Measurements from ENCODE around the gene ILK. TPM values are rescaled to one million over a fixed set of nuclear protein-coding genes. Genes with fewer than 3 reads are reported as not detected.

The ILK gene
- total and polyA plus RNA-seq, 2 donors (not counting 1 experiment from before 2014, with no cell fraction given), result 176 to 420 TPM

- H3K27ac ChIP-seq (ENCODE audit: insufficient read depth, low read length), result no peak overlapping the region
- no peaks in the 10 kb centered on the region for H4K20me1 ChIP-seq (ENCODE audit: control insufficient read depth, extremely low read depth, insufficient read depth, low read length)
- peak overlapping the region; percentile 99 for H3K4me2 ChIP-seq (ENCODE audit: extremely low read depth, insufficient read depth, low read length)
- peak overlapping the region in 2 of 4 experiments; percentile 93 to 99 for H3K4me3 ChIP-seq (replicated peaks in 1 of 4; ENCODE audit: control extremely low read depth in 1 of 4, insufficient read depth in 1 of 4, low read depth in 3 of 4, low read length in 4 of 4)
- H2AFZ ChIP-seq (ENCODE audit: low read length), result no peak overlapping the region
- peaks cover 11% of the 10 kb centered on the region for H3K36me3 ChIP-seq (ENCODE audit: control insufficient read depth, insufficient read depth, low read length)
- no peaks in the 10 kb centered on the region for H3K9me3 ChIP-seq (ENCODE audit: control insufficient read depth, insufficient read depth, low read depth, low read length)
- no peak for DNase-seq (ENCODE audit: low read depth in 2 of 2)
- H3K27me3 ChIP-seq (ENCODE audit: control insufficient read depth, insufficient read depth, low read length), result no peaks in the 10 kb centered on the region
- TF ChIP-seq CTCF (conservative IDR thresholded peaks at IDR 0.05 in 1 of 2, IDR thresholded peaks at IDR 0.05 in 1 of 2; ENCODE audit: low read depth in 1 of 2, low read length in 2 of 2) (no peak), EZH2 (IDR thresholded peaks at IDR 0.05; ENCODE audit: low read length, missing control alignments) (no peak)
- H3K9ac ChIP-seq (ENCODE audit: insufficient read depth, low read length), result no peak overlapping the region
- H3K79me2 ChIP-seq (ENCODE audit: control insufficient read depth, insufficient read depth, low read length), result peaks cover 13% of the 10 kb centered on the region
- peaks cover 10% of the 10 kb centered on the region for H3K4me1 ChIP-seq (ENCODE audit: control insufficient read depth, extremely low read depth, insufficient read depth, low read length)
Observed at GRCh38 chr11:6617315-6617781, 13.8 kb downstream of the ILK start.

GRCh38 chr11:6618117-6619003 is 14.8 kb downstream of the ILK start:
- peak overlapping the region; percentile 70 for H3K9ac ChIP-seq (ENCODE audit: insufficient read depth, low read length)
- peak overlapping the region; percentile 96 for H2AFZ ChIP-seq (ENCODE audit: low read length)
- no peaks in the 10 kb centered on the region for H3K9me3 ChIP-seq (ENCODE audit: control insufficient read depth, insufficient read depth, low read depth, low read length)
- peak overlapping the region; percentile 88 for H3K27ac ChIP-seq (ENCODE audit: insufficient read depth, low read length)
- peaks cover 13% of the 10 kb centered on the region for H3K79me2 ChIP-seq (ENCODE audit: control insufficient read depth, insufficient read depth, low read length)
- peaks cover 11% of the 10 kb centered on the region for H3K36me3 ChIP-seq (ENCODE audit: control insufficient read depth, insufficient read depth, low read length)
- peaks cover 4% of the 10 kb centered on the region for H3K4me1 ChIP-seq (ENCODE audit: control insufficient read depth, extremely low read depth, insufficient read depth, low read length)
- peak overlapping the region; percentile 99 for H3K4me2 ChIP-seq (ENCODE audit: extremely low read depth, insufficient read depth, low read length)
- DNase-seq (ENCODE audit: low read depth in 2 of 2), result peak; percentile 80 to 83
- TF ChIP-seq CTCF (conservative IDR thresholded peaks at IDR 0.05 in 1 of 2, IDR thresholded peaks at IDR 0.05 in 1 of 2; ENCODE audit: low read depth in 1 of 2, low read length in 2 of 2) (peak in 1 of 2 donors; percentile 11), EZH2 (IDR thresholded peaks at IDR 0.05; ENCODE audit: low read length, missing control alignments) (no peak)
- H4K20me1 ChIP-seq (ENCODE audit: control insufficient read depth, extremely low read depth, insufficient read depth, low read length), result no peaks in the 10 kb centered on the region
- H3K4me3 ChIP-seq (replicated peaks in 1 of 4; ENCODE audit: control extremely low read depth in 1 of 4, insufficient read depth in 1 of 4, low read depth in 3 of 4, low read length in 4 of 4), result peak overlapping the region; percentile 93 to 99 (median 96)
- no peaks in the 10 kb centered on the region for H3K27me3 ChIP-seq (ENCODE audit: control insufficient read depth, insufficient read depth, low read length)

GRCh38 chr11:6619004-6619745 is 15.6 kb downstream of the ILK start, which contains the start of gene TPP1:
TSS of gene TPP1 (minus strand) at chr11:6619422. CDS start at chr11:6619400, 22 bp downstream.
- Histone ChIP-seq H3K27ac (ENCODE audit: insufficient read depth, low read length) (peak within 1 kb of the TSS; percentile 88), H3K27me3 (ENCODE audit: control insufficient read depth, insufficient read depth, low read length) (no peaks in the 10 kb centered on the region), H3K79me2 (ENCODE audit: control insufficient read depth, insufficient read depth, low read length) (peaks cover 13% of the 10 kb centered on the region), H3K4me2 (ENCODE audit: extremely low read depth, insufficient read depth, low read length) (peak within 1 kb of the TSS; percentile 99), H4K20me1 (ENCODE audit: control insufficient read depth, extremely low read depth, insufficient read depth, low read length) (no peaks in the 10 kb centered on the region), H3K4me1 (ENCODE audit: control insufficient read depth, extremely low read depth, insufficient read depth, low read length) (peaks cover 4% of the 10 kb centered on the region), H3K36me3 (ENCODE audit: control insufficient read depth, insufficient read depth, low read length) (peaks cover 10% of the 10 kb centered on the region), H3K4me3 (replicated peaks in 1 of 4; ENCODE audit: control extremely low read depth in 1 of 4, insufficient read depth in 1 of 4, low read depth in 3 of 4, low read length in 4 of 4) (peak within 1 kb of the TSS; percentile 93 to 99 (median 96)), H3K9me3 (ENCODE audit: control insufficient read depth, insufficient read depth, low read depth, low read length) (no peaks in the 10 kb centered on the region), H2AFZ (ENCODE audit: low read length) (peak within 1 kb of the TSS; percentile 96), H3K9ac (ENCODE audit: insufficient read depth, low read length) (peak within 1 kb of the TSS; percentile 70)
- peak; percentile 89 to 95 for DNase-seq (ENCODE audit: low read depth in 2 of 2)
- no peak for TF ChIP-seq EZH2 (IDR thresholded peaks at IDR 0.05; ENCODE audit: low read length, missing control alignments)
- no peak for TF ChIP-seq CTCF (conservative IDR thresholded peaks at IDR 0.05 in 1 of 2, IDR thresholded peaks at IDR 0.05 in 1 of 2; ENCODE audit: low read depth in 1 of 2, low read length in 2 of 2)
